Measurements from ENCODE around the gene CACNA1C.

DNA sequence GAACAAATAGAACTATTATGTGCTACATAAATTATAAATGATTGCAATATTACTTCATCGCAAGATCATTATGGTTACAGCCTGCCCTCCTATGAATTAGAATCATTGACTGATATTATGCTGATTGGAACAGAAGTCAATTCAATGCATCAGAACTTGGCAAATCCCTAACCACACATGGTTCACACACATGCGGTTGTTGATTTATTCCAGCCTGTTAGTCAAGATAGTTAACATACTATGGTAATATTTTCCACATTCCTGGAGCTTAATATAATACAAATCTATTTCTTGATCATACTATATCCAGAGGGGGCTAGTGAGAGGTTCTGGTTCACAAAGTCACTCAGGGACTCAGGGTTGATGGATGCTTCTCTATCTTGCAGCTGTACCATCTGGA is 9.7 kb upstream of the CACNA1C start:
- TF ChIP-seq YY1 (IDR thresholded peaks at IDR 0.05; ENCODE audit: low read depth) (no peak), TAF1 (IDR thresholded peaks at IDR 0.05; ENCODE audit: borderline replicate concordance, low read depth, low read length) (no peak)
- TF ChIP-seq, protein P1, sequence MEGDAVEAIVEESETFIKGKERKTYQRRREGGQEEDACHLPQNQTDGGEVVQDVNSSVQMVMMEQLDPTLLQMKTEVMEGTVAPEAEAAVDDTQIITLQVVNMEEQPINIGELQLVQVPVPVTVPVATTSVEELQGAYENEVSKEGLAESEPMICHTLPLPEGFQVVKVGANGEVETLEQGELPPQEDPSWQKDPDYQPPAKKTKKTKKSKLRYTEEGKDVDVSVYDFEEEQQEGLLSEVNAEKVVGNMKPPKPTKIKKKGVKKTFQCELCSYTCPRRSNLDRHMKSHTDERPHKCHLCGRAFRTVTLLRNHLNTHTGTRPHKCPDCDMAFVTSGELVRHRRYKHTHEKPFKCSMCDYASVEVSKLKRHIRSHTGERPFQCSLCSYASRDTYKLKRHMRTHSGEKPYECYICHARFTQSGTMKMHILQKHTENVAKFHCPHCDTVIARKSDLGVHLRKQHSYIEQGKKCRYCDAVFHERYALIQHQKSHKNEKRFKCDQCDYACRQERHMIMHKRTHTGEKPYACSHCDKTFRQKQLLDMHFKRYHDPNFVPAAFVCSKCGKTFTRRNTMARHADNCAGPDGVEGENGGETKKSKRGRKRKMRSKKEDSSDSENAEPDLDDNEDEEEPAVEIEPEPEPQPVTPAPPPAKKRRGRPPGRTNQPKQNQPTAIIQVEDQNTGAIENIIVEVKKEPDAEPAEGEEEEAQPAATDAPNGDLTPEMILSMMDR (IDR thresholded peaks at IDR 0.05), result no peak
